Thyroid gland (tissue), 4 donors: ENCODE measurements around the gene OAT. TPM values are rescaled to one million over a fixed set of nuclear protein-coding genes. Genes with fewer than 3 reads are reported as not detected.

Source experiments
- DNase-seq, 2 donors: peaks; one replicate each; pipeline ENCODE4 v3.0.0-alpha.2; 2019
- H3K27ac ChIP-seq, 3 donors: fragments of 200-600 bp; sonication (generic); 1 replicate in 2 of 3; 2 replicates in 1 of 3; pipeline ENCODE4 v1.5.1; 2016 to 2019; ENCODE audit warnings: mild to moderate bottlenecking in 1 of 3, moderate library complexity in 1 of 3
- H3K27me3 ChIP-seq: fragments of 200-600 bp; sonication (generic); one replicate; pipeline ENCODE4 v1.5.1; 2019
- H3K36me3 ChIP-seq, 2 donors: fragments of 200-600 bp; sonication (generic); one replicate each; pipeline ENCODE4 v1.5.1; 2016 to 2019
- H3K4me1 ChIP-seq, 2 donors: fragments of 200-600 bp; sonication (generic); one replicate each; pipeline ENCODE4 v1.5.1; 2017 to 2019
- H3K4me3 ChIP-seq, 3 donors: fragments of 200-600 bp; sonication (generic); replicated peaks in 1 of 3; 1 replicate in 2 of 3; 2 replicates in 1 of 3; pipeline ENCODE4 v1.5.1; 2016; ENCODE audit warnings: mild to moderate bottlenecking in 1 of 3
- H3K9me3 ChIP-seq: fragments of 200-600 bp; sonication (generic); one replicate; pipeline ENCODE4 v1.5.1; 2017
- POLR2A ChIP-seq, 2 donors: fragments of 450-650 bp; IDR thresholded peaks; one replicate each; pipeline ENCODE4 v1.6.1; 2017; ENCODE audit warnings: antibody characterized with exemption in 2 of 2, mild to moderate bottlenecking in 2 of 2, moderate library complexity in 1 of 2
- WGBS, 2 donors: methylation state at CpG; one replicate each; pipeline ENCODE4 v1.1.5; 2017; 5-methylcytosine and 5-hydroxymethylcytosine counted together
- intact Hi-C: fragments of 100-400 bp; cut with DNase I; formaldehyde crosslinking; loops from one replicate; pipeline ENCODE4 v1.15.1; 2023
- total RNA-seq, 4 donors: library from RNA; depleted of rRNA; stranded (reverse); fragments of >200 nt; gene quantifications; one replicate each; pipeline ENCODE4 v1.2.3, GENCODE V29; 2016
- TF ChIP-seq, protein P1 (sequence below), 6 experiments: fragments of 200-600 bp in 3 of 6; fragments of 450-650 bp in 3 of 6; sonication (generic) in 3 of 6; IDR thresholded peaks; one replicate each; pipeline ENCODE4 v1.5.1; 2016 to 2019; ENCODE audit warnings: antibody characterized with exemption in 6 of 6, mild to moderate bottlenecking in 2 of 6, inconsistent platforms in 1 of 6, moderate library complexity in 1 of 6

The OAT gene
- total RNA-seq, 4 donors from 2014 or later, result 75.3 to 111 (median 95.8) TPM

DNA sequence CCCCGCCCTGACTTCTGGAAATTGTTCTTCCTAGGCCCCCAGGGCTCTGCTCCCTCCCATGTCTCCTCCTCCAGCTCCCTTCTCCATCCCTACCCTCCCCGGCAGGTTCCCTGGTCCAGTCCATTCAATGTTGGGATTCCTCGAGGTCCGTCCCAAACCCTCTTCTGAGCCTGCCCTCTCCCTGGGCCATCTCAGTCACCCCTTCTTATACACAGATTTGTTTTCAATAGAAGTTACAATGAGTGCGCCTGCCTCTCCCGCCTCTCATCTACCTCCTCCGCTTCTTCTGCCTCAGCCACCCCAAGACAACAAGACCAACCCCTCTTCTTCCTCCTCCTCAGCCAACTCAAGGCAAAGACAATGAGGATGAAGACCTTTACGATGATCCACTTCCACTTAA, 67.9 kb downstream of the OAT start:
- intact Hi-C loops, result no loop called here
- Histone ChIP-seq H3K27me3 (no peaks in the 10 kb centered on the region), H3K4me1 (no peaks in the 10 kb centered on the region), H3K9me3 (no peaks in the 10 kb centered on the region), H3K36me3 (no peaks in the 10 kb centered on the region), H3K4me3 (no peak overlapping the region), H3K27ac (no peak overlapping the region)
- TF ChIP-seq POLR2A (IDR thresholded peaks at IDR 0.05), result no peak
- TF ChIP-seq, protein P1, sequence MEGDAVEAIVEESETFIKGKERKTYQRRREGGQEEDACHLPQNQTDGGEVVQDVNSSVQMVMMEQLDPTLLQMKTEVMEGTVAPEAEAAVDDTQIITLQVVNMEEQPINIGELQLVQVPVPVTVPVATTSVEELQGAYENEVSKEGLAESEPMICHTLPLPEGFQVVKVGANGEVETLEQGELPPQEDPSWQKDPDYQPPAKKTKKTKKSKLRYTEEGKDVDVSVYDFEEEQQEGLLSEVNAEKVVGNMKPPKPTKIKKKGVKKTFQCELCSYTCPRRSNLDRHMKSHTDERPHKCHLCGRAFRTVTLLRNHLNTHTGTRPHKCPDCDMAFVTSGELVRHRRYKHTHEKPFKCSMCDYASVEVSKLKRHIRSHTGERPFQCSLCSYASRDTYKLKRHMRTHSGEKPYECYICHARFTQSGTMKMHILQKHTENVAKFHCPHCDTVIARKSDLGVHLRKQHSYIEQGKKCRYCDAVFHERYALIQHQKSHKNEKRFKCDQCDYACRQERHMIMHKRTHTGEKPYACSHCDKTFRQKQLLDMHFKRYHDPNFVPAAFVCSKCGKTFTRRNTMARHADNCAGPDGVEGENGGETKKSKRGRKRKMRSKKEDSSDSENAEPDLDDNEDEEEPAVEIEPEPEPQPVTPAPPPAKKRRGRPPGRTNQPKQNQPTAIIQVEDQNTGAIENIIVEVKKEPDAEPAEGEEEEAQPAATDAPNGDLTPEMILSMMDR (IDR thresholded peaks at IDR 0.05), result no peak
- 96 to 97% methylated on average over 8 of the region's 8 CpGs for WGBS, 2 donors
- DNase-seq, result no peak

DNA sequence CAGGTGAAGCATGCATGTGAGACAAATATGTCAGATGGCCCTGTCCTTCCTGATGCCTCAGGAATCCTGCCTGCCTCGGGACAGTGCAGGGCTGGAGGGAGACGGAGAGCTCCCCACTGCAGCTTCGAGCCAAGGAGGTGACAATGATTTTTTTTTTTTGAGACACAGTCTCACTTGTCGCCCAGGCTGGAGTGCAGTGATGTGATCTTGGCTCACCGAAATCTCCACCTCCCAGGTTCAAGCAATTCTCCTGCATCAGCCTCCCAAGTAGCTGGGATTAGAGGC, 68.8 kb downstream of the OAT start:
- no peaks in the 10 kb centered on the region for H3K27me3 ChIP-seq
- H3K27ac ChIP-seq, result no peak overlapping the region
- no peaks in the 10 kb centered on the region for H3K36me3 ChIP-seq
- H3K4me3 ChIP-seq, result no peak overlapping the region
- DNase-seq, result no peak
- intact Hi-C loops, result no loop called here
- no peaks in the 10 kb centered on the region for H3K9me3 ChIP-seq
- no peak for TF ChIP-seq POLR2A (IDR thresholded peaks at IDR 0.05)
- TF ChIP-seq, protein P1 (IDR thresholded peaks at IDR 0.05), result no peak
- no peaks in the 10 kb centered on the region for H3K4me1 ChIP-seq
- WGBS, 2 donors, result 67 to 75% methylated on average over 5 of the region's 5 CpGs

DNA sequence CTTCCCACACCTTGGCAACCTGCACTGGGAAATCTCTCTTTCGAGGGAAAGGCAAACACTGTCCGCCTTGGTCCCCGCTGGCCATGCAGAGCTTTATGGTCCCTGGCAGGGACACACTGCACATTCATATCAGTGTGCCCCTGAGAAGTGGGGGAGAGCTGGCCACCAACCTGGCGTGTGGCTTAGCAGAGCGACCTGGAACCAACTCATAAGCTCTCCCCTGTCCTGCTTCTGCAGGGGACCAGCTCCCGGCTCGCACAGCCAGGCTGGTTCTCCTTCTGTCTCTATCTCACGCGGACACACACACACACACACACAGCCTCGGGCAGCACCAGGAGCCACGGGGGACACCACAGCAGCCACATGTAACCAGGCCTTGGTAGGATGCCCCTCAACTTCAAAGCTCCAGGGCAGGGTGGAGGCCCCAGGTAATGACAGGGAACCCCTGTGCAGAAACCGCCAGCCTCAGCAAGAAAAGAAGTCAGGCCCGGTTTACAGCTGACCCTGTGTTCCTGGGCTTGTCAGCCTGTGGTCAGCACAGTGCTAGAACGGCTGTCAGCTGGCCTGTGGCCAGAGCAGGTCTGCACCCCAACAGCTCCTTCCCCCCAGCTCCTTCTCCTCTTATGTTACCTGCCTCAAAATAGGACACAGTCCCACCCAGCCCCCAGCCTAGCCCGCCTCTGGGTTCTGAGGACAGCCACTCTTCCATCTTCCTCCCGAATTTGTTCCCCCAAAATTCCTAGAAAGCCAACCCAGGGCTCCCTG, 69.3 kb downstream of the OAT start:
- intact Hi-C loops, result no loop called here
- no peak for DNase-seq
- 87 to 88% methylated on average over 16 of the region's 16 CpGs for WGBS, 2 donors

DNA sequence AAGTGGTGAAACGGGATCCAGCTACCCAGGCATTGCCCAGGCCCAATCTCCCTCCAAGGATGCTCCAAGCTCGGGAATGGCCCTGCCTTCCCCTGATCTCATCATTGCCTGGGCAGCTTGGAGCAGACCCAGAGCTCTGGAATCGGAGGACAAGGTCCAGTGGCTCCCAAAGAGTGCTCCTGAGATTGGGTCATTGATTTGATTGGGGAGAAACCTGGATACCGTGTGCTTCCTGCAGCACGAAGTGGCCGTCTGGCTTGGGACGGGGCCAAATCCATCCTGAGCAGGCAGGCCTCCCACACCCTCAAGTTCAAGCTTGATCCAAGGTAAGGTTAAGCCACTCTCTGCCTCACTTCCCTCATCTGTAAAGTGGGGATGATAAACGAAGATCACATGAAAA, 69.9 kb downstream of the OAT start:
- TF ChIP-seq POLR2A (IDR thresholded peaks at IDR 0.05), result no peak
- TF ChIP-seq, protein P1 (IDR thresholded peaks at IDR 0.05), result no peak
- intact Hi-C loops, result no loop called here
- Histone ChIP-seq H3K4me3 (no peak overlapping the region), H3K4me1 (no peaks in the 10 kb centered on the region), H3K9me3 (no peaks in the 10 kb centered on the region), H3K27ac (no peak overlapping the region), H3K27me3 (no peaks in the 10 kb centered on the region), H3K36me3 (no peaks in the 10 kb centered on the region)
- peak; percentile 64 to 65 for DNase-seq
- WGBS, 2 donors, result 29 to 59% methylated on average over 6 to 7 of the region's 8 CpGs

More for the DNA sequence above, 69.3 kb downstream of the OAT start:
- Histone ChIP-seq H3K27me3 (no peaks in the 10 kb centered on the region), H3K4me3 (no peak overlapping the region), H3K27ac (no peak overlapping the region), H3K9me3 (no peaks in the 10 kb centered on the region), H3K36me3 (no peaks in the 10 kb centered on the region), H3K4me1 (no peaks in the 10 kb centered on the region)
- TF ChIP-seq, protein P1 (IDR thresholded peaks at IDR 0.05), result no peak
- no peak for TF ChIP-seq POLR2A (IDR thresholded peaks at IDR 0.05)

DNA sequence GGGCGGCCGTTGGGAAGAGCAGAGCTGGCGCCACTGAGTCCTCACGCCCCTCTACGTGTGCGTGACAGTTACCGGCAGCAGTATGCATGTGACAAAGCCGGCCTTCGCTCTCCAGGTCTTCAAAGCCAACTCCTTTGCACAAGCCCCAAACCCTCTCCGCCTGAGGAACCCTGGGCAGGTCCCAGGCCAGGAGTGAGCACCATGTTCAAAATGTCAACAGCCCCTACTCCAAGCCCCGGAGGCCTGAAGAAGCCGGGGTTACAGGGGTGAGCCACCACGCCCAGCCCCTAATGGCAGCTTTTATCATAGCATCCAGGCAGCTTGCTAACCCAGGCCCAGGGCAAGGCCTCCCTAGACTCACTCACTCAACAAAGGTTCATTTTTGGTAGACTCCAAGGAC, 70.8 kb downstream of the OAT start:
- WGBS, 2 donors, result 83 to 92% methylated on average over 13 of the region's 13 CpGs
- Histone ChIP-seq H3K4me1 (no peaks in the 10 kb centered on the region), H3K27me3 (no peaks in the 10 kb centered on the region), H3K27ac (no peak overlapping the region), H3K4me3 (no peak overlapping the region), H3K9me3 (no peaks in the 10 kb centered on the region), H3K36me3 (no peaks in the 10 kb centered on the region)
- TF ChIP-seq POLR2A (IDR thresholded peaks at IDR 0.05), result no peak
- TF ChIP-seq, protein P1 (IDR thresholded peaks at IDR 0.05), result no peak
- DNase-seq, result no peak
- intact Hi-C loops, result no loop called here

Other genes starting within 250 kb of the OAT start
- not detected for gene NKX1-2, start 31.1 kb upstream of the OAT start, total RNA-seq
- 10 to 100 TPM in 3 of 4 donors, 1 to 10 TPM in 1; 8.3 to 69.9 (median 48.3) TPM for gene LHPP, start 42.9 kb upstream of the OAT start, total RNA-seq